Measurements from ENCODE around the gene SRCAP. TPM values are rescaled to one million over a fixed set of nuclear protein-coding genes. Genes with fewer than 3 reads are reported as not detected.

SRCAP gene
- total RNA-seq, 4 donors from 2014 or later, result 10.7 to 39.6 (median 26.1) TPM

DNA sequence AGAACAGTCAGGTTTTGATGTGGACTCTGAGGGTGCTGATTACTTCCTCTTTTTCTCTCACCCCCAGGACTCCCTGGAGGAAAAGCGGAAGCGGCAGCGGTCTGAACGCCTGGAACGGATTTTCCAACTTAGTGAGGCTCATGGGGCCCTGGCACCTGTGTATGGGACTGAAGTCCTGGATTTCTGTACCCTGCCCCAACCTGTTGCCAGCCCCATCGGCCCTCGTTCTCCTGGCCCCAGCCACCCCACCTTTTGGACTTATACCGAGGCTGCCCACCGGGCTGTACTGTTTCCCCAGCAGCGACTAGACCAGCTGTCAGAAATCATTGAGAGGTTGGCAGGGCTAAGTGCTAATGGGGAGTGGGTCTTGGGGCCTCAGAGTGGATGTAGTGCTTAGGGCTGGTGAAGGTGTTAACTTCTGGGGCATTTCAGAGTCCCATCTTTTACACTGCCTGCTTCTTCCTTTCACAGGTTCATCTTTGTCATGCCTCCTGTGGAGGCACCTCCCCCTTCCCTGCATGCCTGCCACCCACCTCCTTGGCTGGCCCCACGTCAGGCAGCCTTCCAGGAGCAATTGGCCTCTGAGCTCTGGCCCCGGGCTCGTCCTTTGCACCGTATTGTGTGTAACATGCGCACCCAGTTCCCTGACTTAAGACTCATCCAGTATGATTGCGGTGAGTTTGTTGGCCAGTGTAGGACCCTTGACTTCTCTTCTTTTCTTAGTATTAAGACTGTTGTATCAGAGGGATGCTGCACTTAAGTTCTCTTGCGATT lies 30.1 kb downstream of the SRCAP start:
- Histone ChIP-seq H3K4me1 (no peaks in the 10 kb centered on the region), H3K4me3 (no peak overlapping the region), H3K27ac (no peak overlapping the region), H3K27me3 (no peaks in the 10 kb centered on the region), H3K36me3 (peaks cover 30 to 100% (median 51%) of the 10 kb centered on the region in 3 donors), H3K9me3 (no peaks in the 10 kb centered on the region)
- WGBS, 2 donors, result 79 to 90% methylated on average over 12 to 17 of the region's 17 CpGs
- DNase-seq, result no peak
- intact Hi-C loops (cut with DNase I), result no loop called here
- TF ChIP-seq, protein P1, sequence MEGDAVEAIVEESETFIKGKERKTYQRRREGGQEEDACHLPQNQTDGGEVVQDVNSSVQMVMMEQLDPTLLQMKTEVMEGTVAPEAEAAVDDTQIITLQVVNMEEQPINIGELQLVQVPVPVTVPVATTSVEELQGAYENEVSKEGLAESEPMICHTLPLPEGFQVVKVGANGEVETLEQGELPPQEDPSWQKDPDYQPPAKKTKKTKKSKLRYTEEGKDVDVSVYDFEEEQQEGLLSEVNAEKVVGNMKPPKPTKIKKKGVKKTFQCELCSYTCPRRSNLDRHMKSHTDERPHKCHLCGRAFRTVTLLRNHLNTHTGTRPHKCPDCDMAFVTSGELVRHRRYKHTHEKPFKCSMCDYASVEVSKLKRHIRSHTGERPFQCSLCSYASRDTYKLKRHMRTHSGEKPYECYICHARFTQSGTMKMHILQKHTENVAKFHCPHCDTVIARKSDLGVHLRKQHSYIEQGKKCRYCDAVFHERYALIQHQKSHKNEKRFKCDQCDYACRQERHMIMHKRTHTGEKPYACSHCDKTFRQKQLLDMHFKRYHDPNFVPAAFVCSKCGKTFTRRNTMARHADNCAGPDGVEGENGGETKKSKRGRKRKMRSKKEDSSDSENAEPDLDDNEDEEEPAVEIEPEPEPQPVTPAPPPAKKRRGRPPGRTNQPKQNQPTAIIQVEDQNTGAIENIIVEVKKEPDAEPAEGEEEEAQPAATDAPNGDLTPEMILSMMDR (IDR thresholded peaks at IDR 0.05), result no peak
- TF ChIP-seq POLR2A (IDR thresholded peaks at IDR 0.05), result no peak

DNA sequence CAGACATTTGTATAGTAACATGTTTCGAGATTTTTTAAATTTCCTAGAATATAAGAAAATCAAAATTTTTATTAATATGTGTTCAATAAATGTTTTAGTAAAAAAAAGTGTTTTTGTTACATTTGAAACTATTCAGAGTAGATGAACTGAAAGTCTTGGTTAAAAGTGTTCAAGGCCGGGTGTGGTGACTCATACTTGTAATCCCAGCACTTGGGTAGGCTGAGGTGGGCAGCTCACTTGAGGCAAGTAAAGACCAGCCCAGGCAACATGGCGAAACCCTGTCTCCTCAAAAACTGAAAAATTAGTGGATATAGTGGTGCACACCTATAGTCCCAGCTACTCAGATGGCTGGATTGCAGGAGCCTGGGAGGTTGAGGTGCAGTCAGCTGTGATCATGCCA lies 32.4 kb downstream of the SRCAP start:
- H3K4me1 ChIP-seq, result no peaks in the 10 kb centered on the region
- TF ChIP-seq, protein P1 (IDR thresholded peaks at IDR 0.05), result no peak
- TF ChIP-seq POLR2A (IDR thresholded peaks at IDR 0.05), result no peak
- 53 to 63% methylated on average over 3 of the region's 3 CpGs for WGBS, 2 donors
- no peak overlapping the region for H3K4me3 ChIP-seq
- intact Hi-C loops (cut with DNase I), result no loop called here
- H3K9me3 ChIP-seq, result no peaks in the 10 kb centered on the region
- peaks cover 22 to 100% (median 53%) of the 10 kb centered on the region in 3 donors for H3K36me3 ChIP-seq
- no peaks in the 10 kb centered on the region for H3K27me3 ChIP-seq
- DNase-seq, result no peak
- H3K27ac ChIP-seq, result no peak overlapping the region

DNA sequence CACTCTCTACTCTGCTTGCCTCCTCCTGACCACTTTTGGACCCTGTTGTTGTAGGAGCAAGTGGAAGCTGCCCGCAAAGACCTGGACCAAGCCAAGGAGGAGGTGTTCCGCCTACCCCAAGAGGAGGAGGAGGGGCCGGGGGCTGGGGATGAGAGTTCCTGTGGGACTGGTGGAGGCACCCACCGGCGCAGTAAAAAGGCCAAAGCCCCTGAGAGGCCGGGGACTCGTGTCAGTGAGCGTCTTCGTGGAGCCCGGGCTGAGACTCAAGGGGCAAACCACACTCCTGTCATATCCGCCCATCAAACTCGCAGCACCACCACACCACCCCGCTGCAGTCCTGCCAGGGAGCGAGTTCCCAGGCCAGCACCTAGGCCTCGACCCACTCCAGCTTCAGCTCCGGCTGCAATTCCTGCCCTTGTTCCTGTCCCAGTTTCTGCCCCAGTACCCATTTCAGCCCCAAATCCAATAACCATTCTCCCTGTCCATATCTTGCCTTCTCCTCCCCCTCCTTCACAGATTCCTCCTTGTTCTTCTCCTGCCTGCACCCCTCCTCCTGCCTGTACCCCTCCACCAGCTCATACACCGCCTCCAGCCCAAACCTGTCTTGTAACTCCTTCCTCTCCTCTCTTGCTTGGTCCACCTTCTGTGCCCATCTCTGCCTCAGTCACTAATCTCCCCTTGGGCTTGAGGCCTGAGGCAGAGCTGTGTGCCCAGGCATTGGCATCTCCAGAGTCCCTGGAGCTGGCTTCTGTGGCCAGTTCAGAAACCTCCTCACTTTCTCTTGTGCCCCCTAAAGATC lies 38.2 kb downstream of the SRCAP start:
- no peak overlapping the region for H3K4me3 ChIP-seq
- peaks cover 13 to 34% (median 28%) of the 10 kb centered on the region in 3 donors for H3K4me1 ChIP-seq
- intact Hi-C loops (cut with DNase I), result no loop called here
- H3K27me3 ChIP-seq, result no peaks in the 10 kb centered on the region
- H3K27ac ChIP-seq, result no peak overlapping the region
- WGBS, 2 donors, result 87 to 93% methylated on average over 11 to 15 of the region's 17 CpGs
- TF ChIP-seq POLR2A (IDR thresholded peaks at IDR 0.05), result no peak
- H3K36me3 ChIP-seq, result peaks cover 35 to 82% (median 59%) of the 10 kb centered on the region in 3 donors
- DNase-seq, result no peak
- H3K9me3 ChIP-seq, result no peaks in the 10 kb centered on the region

DNA sequence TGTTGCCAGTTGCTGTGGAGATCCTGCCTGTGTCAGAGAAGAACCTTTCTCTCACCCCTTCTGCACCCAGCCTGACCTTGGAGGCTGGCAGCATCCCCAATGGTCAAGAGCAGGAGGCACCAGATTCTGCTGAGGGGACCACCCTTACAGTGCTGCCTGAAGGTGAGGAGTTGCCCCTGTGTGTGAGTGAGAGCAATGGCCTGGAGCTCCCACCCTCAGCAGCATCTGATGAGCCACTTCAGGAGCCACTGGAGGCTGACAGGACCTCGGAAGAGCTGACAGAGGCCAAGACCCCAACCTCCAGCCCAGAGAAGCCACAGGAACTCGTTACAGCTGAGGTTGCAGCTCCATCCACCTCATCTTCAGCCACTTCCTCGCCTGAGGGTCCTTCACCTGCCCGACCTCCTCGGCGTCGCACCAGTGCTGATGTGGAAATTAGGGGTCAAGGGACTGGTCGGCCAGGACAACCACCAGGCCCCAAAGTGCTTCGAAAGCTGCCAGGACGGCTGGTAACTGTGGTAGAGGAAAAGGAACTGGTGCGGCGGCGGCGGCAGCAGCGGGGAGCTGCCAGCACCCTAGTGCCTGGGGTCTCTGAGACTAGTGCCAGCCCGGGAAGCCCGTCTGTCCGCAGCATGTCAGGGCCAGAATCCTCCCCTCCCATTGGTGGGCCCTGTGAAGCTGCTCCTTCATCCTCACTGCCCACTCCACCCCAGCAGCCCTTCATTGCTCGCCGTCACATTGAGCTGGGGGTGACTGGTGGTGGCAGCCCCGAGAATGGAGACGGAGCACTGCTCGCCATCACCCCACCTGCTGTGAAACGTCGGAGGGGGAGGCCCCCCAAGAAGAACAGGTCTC lies 39.0 kb downstream of the SRCAP start:
- WGBS, 2 donors, result 80 to 90% methylated on average over 2 to 21 of the region's 25 CpGs
- H3K27ac ChIP-seq, result no peak overlapping the region
- H3K4me1 ChIP-seq, result peaks cover 13 to 38% (median 29%) of the 10 kb centered on the region in 3 donors
- TF ChIP-seq POLR2A (IDR thresholded peaks at IDR 0.05), result no peak
- TF ChIP-seq, protein P1 (IDR thresholded peaks at IDR 0.05), result no peak
- no peaks in the 10 kb centered on the region for H3K27me3 ChIP-seq
- H3K36me3 ChIP-seq, result peaks cover 38 to 82% (median 59%) of the 10 kb centered on the region in 3 donors
- DNase-seq, result no peak
- H3K4me3 ChIP-seq, result no peak overlapping the region
- intact Hi-C loops (cut with DNase I), result no loop called here
- H3K9me3 ChIP-seq, result no peaks in the 10 kb centered on the region
